Loucy (cell line): ENCODE results near the gene SHCBP1.

Source experiments
- H2AFZ ChIP-seq: fragments of 200-600 bp; sonication (generic); 2 replicates; pipeline ENCODE4 v1.6.0; 2016; ENCODE audit warnings: antibody characterized with exemption, mild to moderate bottlenecking, low read length, moderate library complexity
- H3F3A ChIP-seq: fragments of 200-600 bp; 2 replicates; pipeline ENCODE4 v1.6.0; 2016; ENCODE audit warnings: antibody characterized with exemption, low read depth, mild to moderate bottlenecking
- H3K27me3 ChIP-seq: fragments of 200-600 bp; sonication (generic); 2 replicates; pipeline ENCODE4 v1.6.1; 2014; ENCODE audit warnings: low read length, mild to moderate bottlenecking; ENCODE audit not compliant: insufficient read depth, poor library complexity, severe bottlenecking
- H3K36me3 ChIP-seq: fragments of 200-600 bp; sonication (generic); 2 replicates; pipeline ENCODE4 v1.6.1; 2016; ENCODE audit warnings: low read length; ENCODE audit not compliant: insufficient read depth
- H3K4me1 ChIP-seq: fragments of 200-600 bp; sonication (generic); 2 replicates; pipeline ENCODE4 v1.5.1; 2014; ENCODE audit warnings: low read length, mild to moderate bottlenecking; ENCODE audit not compliant: insufficient read depth, poor library complexity, severe bottlenecking
- H3K4me2 ChIP-seq: fragments of 200-600 bp; sonication (generic); 2 replicates; pipeline ENCODE4 v1.6.0; 2014; ENCODE audit warnings: antibody characterized with exemption, low read length, low read depth, mild to moderate bottlenecking; ENCODE audit not compliant: poor library complexity, severe bottlenecking
- H3K4me3 ChIP-seq: fragments of 200-600 bp; sonication (generic); 2 replicates; pipeline ENCODE4 v1.5.1; 2014; ENCODE audit warnings: low read length, mild to moderate bottlenecking, mixed read lengths; ENCODE audit not compliant: poor library complexity, severe bottlenecking
- H3K79me2 ChIP-seq: fragments of 200-600 bp; sonication (generic); 2 replicates; pipeline ENCODE4 v1.6.1; 2014; ENCODE audit warnings: low read length; ENCODE audit not compliant: insufficient read depth
- H3K9ac ChIP-seq: fragments of 200-600 bp; sonication (generic); 2 replicates; pipeline ENCODE4 v1.6.0; 2014; ENCODE audit warnings: mild to moderate bottlenecking, low read depth, low read length, moderate library complexity; ENCODE audit not compliant: poor library complexity, severe bottlenecking
- H3K9me2 ChIP-seq: fragments of 200-600 bp; sonication (generic); replicated peaks from 2 replicates; pipeline ENCODE4 v1.6.1; 2016; ENCODE audit warnings: low read depth, low read length, mixed read lengths
- H3K9me3 ChIP-seq: fragments of 200-600 bp; sonication (generic); 2 replicates; pipeline ENCODE4 v1.6.1; 2014; ENCODE audit warnings: mild to moderate bottlenecking, antibody characterized with exemption, low read length, low read depth; ENCODE audit not compliant: insufficient read depth
- H4K20me1 ChIP-seq: fragments of 200-600 bp; sonication (generic); 2 replicates; pipeline ENCODE4 v1.6.0; 2014; ENCODE audit warnings: antibody characterized with exemption, low read length, mild to moderate bottlenecking; ENCODE audit not compliant: insufficient read depth, poor library complexity, severe bottlenecking
- EZH2phosphoT487 ChIP-seq: fragments of 200-600 bp; IDR thresholded peaks from 2 replicates; pipeline ENCODE4 v1.6.1; 2018; ENCODE audit warnings: antibody characterized with exemption, mild to moderate bottlenecking, moderate library complexity, borderline replicate concordance
- TF ChIP-seq, protein P1 (sequence below): fragments of 200-600 bp; sonication (generic); conservative IDR thresholded peaks from 2 replicates; pipeline ENCODE4 v1.5.1; 2014; ENCODE audit warnings: mild to moderate bottlenecking, antibody characterized with exemption, low read length

Gene SHCBP1

DNA sequence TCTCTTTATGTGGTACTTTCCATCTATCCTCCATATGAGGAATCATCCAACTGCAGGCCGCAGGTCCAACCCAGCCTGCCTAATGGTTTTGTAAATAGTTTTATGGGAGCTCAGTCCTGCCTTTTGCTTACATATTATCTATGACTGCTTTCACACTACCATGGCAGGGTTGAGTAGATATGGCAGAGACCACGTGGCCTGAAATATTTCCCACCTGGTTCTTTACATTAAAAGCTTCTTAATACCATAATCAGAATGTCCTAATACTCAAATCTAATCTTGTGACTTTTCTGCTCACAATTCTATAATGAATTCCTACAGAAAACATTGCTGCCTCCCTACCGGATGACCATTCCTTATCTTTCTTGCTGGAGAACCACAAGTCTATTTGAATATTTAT, 71.7 kb downstream of the SHCBP1 start:
- no peaks in the 10 kb centered on the region for H3K4me1 ChIP-seq
- H3F3A ChIP-seq = no peaks in the 10 kb centered on the region
- TF ChIP-seq EZH2phosphoT487 = no peak
- TF ChIP-seq, protein P1, sequence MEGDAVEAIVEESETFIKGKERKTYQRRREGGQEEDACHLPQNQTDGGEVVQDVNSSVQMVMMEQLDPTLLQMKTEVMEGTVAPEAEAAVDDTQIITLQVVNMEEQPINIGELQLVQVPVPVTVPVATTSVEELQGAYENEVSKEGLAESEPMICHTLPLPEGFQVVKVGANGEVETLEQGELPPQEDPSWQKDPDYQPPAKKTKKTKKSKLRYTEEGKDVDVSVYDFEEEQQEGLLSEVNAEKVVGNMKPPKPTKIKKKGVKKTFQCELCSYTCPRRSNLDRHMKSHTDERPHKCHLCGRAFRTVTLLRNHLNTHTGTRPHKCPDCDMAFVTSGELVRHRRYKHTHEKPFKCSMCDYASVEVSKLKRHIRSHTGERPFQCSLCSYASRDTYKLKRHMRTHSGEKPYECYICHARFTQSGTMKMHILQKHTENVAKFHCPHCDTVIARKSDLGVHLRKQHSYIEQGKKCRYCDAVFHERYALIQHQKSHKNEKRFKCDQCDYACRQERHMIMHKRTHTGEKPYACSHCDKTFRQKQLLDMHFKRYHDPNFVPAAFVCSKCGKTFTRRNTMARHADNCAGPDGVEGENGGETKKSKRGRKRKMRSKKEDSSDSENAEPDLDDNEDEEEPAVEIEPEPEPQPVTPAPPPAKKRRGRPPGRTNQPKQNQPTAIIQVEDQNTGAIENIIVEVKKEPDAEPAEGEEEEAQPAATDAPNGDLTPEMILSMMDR = no peak
- H3K9me3 ChIP-seq = no peaks in the 10 kb centered on the region
- no peaks in the 10 kb centered on the region for H3K9me2 ChIP-seq
- no peaks in the 10 kb centered on the region for H3K27me3 ChIP-seq
- no peak overlapping the region for H3K4me3 ChIP-seq
- no peak overlapping the region for H2AFZ ChIP-seq
- H3K4me2 ChIP-seq = no peak overlapping the region
- no peaks in the 10 kb centered on the region for H3K79me2 ChIP-seq
- no peaks in the 10 kb centered on the region for H4K20me1 ChIP-seq
- H3K9ac ChIP-seq = no peak overlapping the region
- H3K36me3 ChIP-seq = no peaks in the 10 kb centered on the region
